ENCODE results near the gene KRT13.

DNA sequence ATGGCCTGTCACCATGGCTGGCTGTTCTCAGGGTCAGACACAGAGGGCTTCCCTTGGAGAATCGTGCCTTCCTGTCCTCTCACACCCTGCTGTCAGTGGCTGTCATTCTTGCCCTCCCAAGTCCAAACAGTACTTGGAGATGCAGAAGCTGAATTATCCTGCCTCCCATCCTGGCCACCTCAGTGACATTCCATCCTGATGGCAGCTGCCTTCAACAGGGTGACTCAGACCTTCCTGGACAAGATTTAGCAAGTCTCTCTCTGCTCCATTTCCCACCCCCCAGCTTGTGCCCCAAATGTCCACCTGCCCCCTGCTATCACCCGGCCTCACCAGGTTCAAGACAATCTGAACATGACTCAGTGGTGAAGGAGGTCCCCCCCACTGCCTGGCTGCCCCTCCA lies 10.9 kb downstream of the KRT13 start:
- TF ChIP-seq GATA3 (IDR thresholded peaks at IDR 0.05; ENCODE audit: low read depth, low read length) = no peak
- TF ChIP-seq GATA2 (IDR thresholded peaks at IDR 0.05; ENCODE audit: low read depth, low read length) = no peak

Measured in SH-SY5Y (cell line).